ENCODE measurements around the gene TSPAN14.

TSPAN14 gene, protein sequence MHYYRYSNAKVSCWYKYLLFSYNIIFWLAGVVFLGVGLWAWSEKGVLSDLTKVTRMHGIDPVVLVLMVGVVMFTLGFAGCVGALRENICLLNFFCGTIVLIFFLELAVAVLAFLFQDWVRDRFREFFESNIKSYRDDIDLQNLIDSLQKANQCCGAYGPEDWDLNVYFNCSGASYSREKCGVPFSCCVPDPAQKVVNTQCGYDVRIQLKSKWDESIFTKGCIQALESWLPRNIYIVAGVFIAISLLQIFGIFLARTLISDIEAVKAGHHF

DNA sequence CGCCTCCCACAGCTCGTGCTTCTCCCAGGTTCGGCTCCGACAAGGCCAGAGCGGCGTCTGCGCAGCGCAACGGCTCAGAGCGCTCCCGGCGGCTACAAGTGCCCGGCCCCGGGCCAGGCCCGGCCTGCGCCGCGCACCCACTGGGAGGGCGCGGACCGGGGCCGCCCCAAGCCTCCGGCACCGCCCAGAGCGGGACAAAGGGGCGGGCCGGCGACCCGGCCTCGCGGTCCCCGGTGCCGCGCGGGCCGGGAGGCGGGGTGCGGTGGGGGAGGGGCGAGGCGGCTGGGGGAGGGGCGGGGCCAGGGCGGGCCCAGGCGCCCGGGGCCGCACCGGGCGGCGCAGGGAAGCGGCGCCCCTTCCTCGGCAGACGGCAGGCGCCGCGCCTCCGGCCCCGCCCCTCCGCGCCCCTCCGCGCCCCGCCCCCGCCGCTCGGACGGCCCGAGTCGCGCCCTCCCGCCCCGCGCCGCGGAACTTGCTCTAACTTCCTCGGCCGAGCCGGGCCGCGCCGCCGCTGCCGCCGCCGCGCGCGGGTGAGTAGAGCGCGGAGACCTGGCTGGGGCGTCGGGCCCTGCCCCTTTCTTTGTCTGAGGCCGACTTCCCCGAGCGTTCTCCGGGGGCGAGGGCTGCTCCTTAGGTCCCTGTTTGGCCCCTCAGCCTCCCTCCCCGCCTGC lies at the start of gene TSPAN14:
Gene TSPAN14, plus strand, starts transcription at position 469 of the 671 bp plus-strand sequence. CDS start 34,924 bp downstream, outside the sequence.
- H3K9ac ChIP-seq (ENCODE audit: low read length) = peak within 1 kb of the TSS; percentile 87
- H4K20me1 ChIP-seq (ENCODE audit: low read depth, low read length) = no peaks in the 10 kb centered on the region; the same call in 1 of the 2 replicates
- H3K27ac ChIP-seq (ENCODE audit: low read depth, low read length) = no peak within 1 kb of the TSS
- TF ChIP-seq EZH2phosphoT487 (conservative IDR thresholded peaks at IDR 0.05; ENCODE audit: low read length) = no peak
- TF ChIP-seq, protein P1, sequence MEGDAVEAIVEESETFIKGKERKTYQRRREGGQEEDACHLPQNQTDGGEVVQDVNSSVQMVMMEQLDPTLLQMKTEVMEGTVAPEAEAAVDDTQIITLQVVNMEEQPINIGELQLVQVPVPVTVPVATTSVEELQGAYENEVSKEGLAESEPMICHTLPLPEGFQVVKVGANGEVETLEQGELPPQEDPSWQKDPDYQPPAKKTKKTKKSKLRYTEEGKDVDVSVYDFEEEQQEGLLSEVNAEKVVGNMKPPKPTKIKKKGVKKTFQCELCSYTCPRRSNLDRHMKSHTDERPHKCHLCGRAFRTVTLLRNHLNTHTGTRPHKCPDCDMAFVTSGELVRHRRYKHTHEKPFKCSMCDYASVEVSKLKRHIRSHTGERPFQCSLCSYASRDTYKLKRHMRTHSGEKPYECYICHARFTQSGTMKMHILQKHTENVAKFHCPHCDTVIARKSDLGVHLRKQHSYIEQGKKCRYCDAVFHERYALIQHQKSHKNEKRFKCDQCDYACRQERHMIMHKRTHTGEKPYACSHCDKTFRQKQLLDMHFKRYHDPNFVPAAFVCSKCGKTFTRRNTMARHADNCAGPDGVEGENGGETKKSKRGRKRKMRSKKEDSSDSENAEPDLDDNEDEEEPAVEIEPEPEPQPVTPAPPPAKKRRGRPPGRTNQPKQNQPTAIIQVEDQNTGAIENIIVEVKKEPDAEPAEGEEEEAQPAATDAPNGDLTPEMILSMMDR (IDR thresholded peaks at IDR 0.05; ENCODE audit: insufficient read depth, low read length, poor library complexity, severe bottlenecking) = no peak
- no peaks in the 10 kb centered on the region for H3K36me3 ChIP-seq (ENCODE audit: low read length)
- peak within 1 kb of the TSS; percentile 73 for H3K4me2 ChIP-seq (ENCODE audit: low read depth, low read length, poor library complexity, severe bottlenecking)
- peak within 1 kb of the TSS; percentile 98 for H2AFZ ChIP-seq (ENCODE audit: low read depth, low read length, severe bottlenecking)
- H3K27me3 ChIP-seq (ENCODE audit: low read length) = no peaks in the 10 kb centered on the region
- H3K4me3 ChIP-seq (ENCODE audit: insufficient read depth, low read length, poor library complexity, severe bottlenecking) = peak within 1 kb of the TSS; percentile 73
- peaks cover 8% of the 10 kb centered on the region for H3F3A ChIP-seq (ENCODE audit: insufficient read depth)
- H3K9me3 ChIP-seq (ENCODE audit: insufficient read depth, low read length) = no peaks in the 10 kb centered on the region
- H3K79me2 ChIP-seq (ENCODE audit: insufficient read depth, low read length) = no peaks in the 10 kb centered on the region
- no peaks in the 10 kb centered on the region for H3K9me2 ChIP-seq (replicated peaks; ENCODE audit: insufficient read depth, low read length)

DNA sequence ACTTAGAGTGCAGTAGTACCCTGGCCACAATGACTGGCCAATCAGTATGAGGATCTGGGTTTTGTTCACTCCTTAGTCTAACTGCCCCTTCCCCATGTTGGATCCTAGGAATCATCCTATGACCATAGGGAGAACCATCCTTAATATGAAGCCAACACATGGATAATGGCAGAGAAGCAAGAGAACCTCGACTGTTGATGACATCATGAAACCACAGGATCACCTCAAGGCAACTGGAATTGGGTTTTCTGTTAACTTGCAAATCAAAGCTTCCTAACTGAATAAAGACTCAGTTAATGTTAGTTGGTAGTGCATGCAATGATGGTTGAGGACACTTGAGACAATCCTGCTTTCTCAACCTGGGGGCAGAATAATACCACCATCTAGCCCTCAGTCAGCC lies 49.1 kb upstream of the TSPAN14 start:
- no peak overlapping the region for H2AFZ ChIP-seq (ENCODE audit: low read depth, low read length, severe bottlenecking)

DNA sequence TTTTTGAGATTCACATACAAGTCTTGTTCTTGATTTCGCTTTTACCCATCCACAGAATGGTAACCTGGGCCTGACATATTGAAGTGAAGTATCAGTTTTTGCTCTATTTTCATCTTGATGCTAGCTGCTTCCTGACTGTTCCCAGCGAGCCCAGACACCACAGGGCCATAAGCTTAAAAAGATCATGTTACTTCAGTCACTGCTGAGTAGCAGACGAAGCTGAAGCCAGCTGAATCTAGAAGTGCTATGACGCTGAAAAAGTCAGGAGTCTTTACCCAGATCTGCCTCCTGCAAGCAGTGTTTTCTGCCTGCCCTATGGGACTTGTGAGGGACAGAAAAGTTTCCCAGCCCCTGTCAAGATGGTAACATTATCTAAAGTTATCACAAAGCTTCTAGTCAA lies 48.5 kb upstream of the TSPAN14 start:
- H3K9me3 ChIP-seq (ENCODE audit: insufficient read depth, low read length) = no peaks in the 10 kb centered on the region
- H3K4me2 ChIP-seq (ENCODE audit: low read depth, low read length, poor library complexity, severe bottlenecking) = no peak overlapping the region
- no peak overlapping the region for H3K4me3 ChIP-seq (ENCODE audit: insufficient read depth, low read length, poor library complexity, severe bottlenecking)
- no peaks in the 10 kb centered on the region for H3K27me3 ChIP-seq (ENCODE audit: low read length)
- H3K36me3 ChIP-seq (ENCODE audit: low read length) = no peaks in the 10 kb centered on the region
- H3K27ac ChIP-seq (ENCODE audit: low read depth, low read length) = no peak overlapping the region
- no peaks in the 10 kb centered on the region for H3F3A ChIP-seq (ENCODE audit: insufficient read depth)
- H3K9me2 ChIP-seq (replicated peaks; ENCODE audit: insufficient read depth, low read length) = no peaks in the 10 kb centered on the region
- no peak overlapping the region for H2AFZ ChIP-seq (ENCODE audit: low read depth, low read length, severe bottlenecking)
- TF ChIP-seq EZH2phosphoT487 (conservative IDR thresholded peaks at IDR 0.05; ENCODE audit: low read length) = no peak
- TF ChIP-seq, protein P1 (IDR thresholded peaks at IDR 0.05; ENCODE audit: insufficient read depth, low read length, poor library complexity, severe bottlenecking) = no peak
- no peaks in the 10 kb centered on the region for H4K20me1 ChIP-seq (ENCODE audit: low read depth, low read length)
- no peak overlapping the region for H3K9ac ChIP-seq (ENCODE audit: low read length)
- H3K79me2 ChIP-seq (ENCODE audit: insufficient read depth, low read length) = no peaks in the 10 kb centered on the region

More for the DNA sequence above, 49.1 kb upstream of the TSPAN14 start:
- H3K36me3 ChIP-seq (ENCODE audit: low read length) = no peaks in the 10 kb centered on the region
- H3F3A ChIP-seq (ENCODE audit: insufficient read depth) = no peaks in the 10 kb centered on the region
- H3K27me3 ChIP-seq (ENCODE audit: low read length) = no peaks in the 10 kb centered on the region
- H3K4me2 ChIP-seq (ENCODE audit: low read depth, low read length, poor library complexity, severe bottlenecking) = no peak overlapping the region
- H3K9me2 ChIP-seq (replicated peaks; ENCODE audit: insufficient read depth, low read length) = no peaks in the 10 kb centered on the region
- no peaks in the 10 kb centered on the region for H3K79me2 ChIP-seq (ENCODE audit: insufficient read depth, low read length)
- H3K9ac ChIP-seq (ENCODE audit: low read length) = no peak overlapping the region
- no peak overlapping the region for H3K27ac ChIP-seq (ENCODE audit: low read depth, low read length)
- H3K9me3 ChIP-seq (ENCODE audit: insufficient read depth, low read length) = no peaks in the 10 kb centered on the region
- no peak overlapping the region for H3K4me3 ChIP-seq (ENCODE audit: insufficient read depth, low read length, poor library complexity, severe bottlenecking)
- TF ChIP-seq, protein P1 (IDR thresholded peaks at IDR 0.05; ENCODE audit: insufficient read depth, low read length, poor library complexity, severe bottlenecking) = no peak
- no peak for TF ChIP-seq EZH2phosphoT487 (conservative IDR thresholded peaks at IDR 0.05; ENCODE audit: low read length)
- H4K20me1 ChIP-seq (ENCODE audit: low read depth, low read length) = no peaks in the 10 kb centered on the region
